Vagina (tissue), 2 donors: ENCODE measurements around the gene RNF115. TPM values are rescaled to one million over a fixed set of nuclear protein-coding genes. Genes with fewer than 3 reads are reported as not detected.

Experiments
- DNase-seq, 2 donors: peaks; one replicate each; pipeline ENCODE4 v3.0.0-alpha.2; 2017; ENCODE audit errors: extremely low spot score in 2 of 2
- H3K27ac ChIP-seq: fragments of 200-600 bp; sonication (generic); one replicate; pipeline ENCODE4 v1.5.1; 2019
- H3K27me3 ChIP-seq: fragments of 200-600 bp; sonication (generic); one replicate; pipeline ENCODE4 v1.5.1; 2019
- H3K36me3 ChIP-seq, 2 donors: fragments of 200-600 bp; sonication (generic); one replicate each; pipeline ENCODE4 v1.5.1; 2017 to 2019
- H3K4me1 ChIP-seq: fragments of 200-600 bp; sonication (generic); one replicate; pipeline ENCODE4 v1.5.1; 2019
- H3K4me3 ChIP-seq, 2 donors: fragments of 200-600 bp; sonication (generic); 1 replicate in 1 of 2; 2 replicates in 1 of 2; pipeline ENCODE4 v1.5.1; 2016 to 2019
- H3K9me3 ChIP-seq: fragments of 200-600 bp; sonication (generic); one replicate; pipeline ENCODE4 v1.5.1; 2019
- CTCF ChIP-seq, 3 experiments: fragments of 450-650 bp in 2 of 3; fragments of 200-600 bp in 1 of 3; sonication (generic) in 1 of 3; IDR thresholded peaks; one replicate each; pipeline ENCODE4 v1.5.1; 2017 to 2019; ENCODE audit warnings: antibody characterized with exemption in 3 of 3, mild to moderate bottlenecking in 2 of 3, moderate library complexity in 2 of 3
- POLR2A ChIP-seq, 2 donors: fragments of 450-650 bp; IDR thresholded peaks; one replicate each; pipeline ENCODE4 v1.6.1; 2017; ENCODE audit warnings: antibody characterized with exemption in 2 of 2, mild to moderate bottlenecking in 2 of 2, moderate library complexity in 2 of 2
- POLR2AphosphoS5 ChIP-seq, 2 donors: sonication (generic); formaldehyde crosslinking; IDR thresholded peaks; one replicate each; pipeline ENCODE4 v1.9.0; 2017; ENCODE audit warnings: antibody characterized with exemption in 2 of 2, mild to moderate bottlenecking in 2 of 2, low read depth in 1 of 2; ENCODE audit not compliant: insufficient read depth in 1 of 2
- intact Hi-C: fragments of 100-400 bp; cut with DNase I; formaldehyde crosslinking; loops from one replicate; pipeline ENCODE4 v1.15.1; 2023
- total RNA-seq: library from RNA; depleted of rRNA; stranded (reverse); fragments of >200 nt; gene quantifications from one replicate; pipeline ENCODE4 v1.2.3, GENCODE V29; 2016

RNF115 gene
- total RNA-seq, 1 donor from 2014 or later = 16.2 TPM

- Histone ChIP-seq H3K27me3 (no peaks in the 10 kb centered on the region), H3K4me1 (no peaks in the 10 kb centered on the region), H3K27ac (no peak overlapping the region), H3K9me3 (no peaks in the 10 kb centered on the region), H3K4me3 (no peak overlapping the region), H3K36me3 (no peaks in the 10 kb centered on the region)
- intact Hi-C loops = no loop called here
- TF ChIP-seq POLR2A (IDR thresholded peaks at IDR 0.05) (no peak), CTCF (IDR thresholded peaks at IDR 0.05) (no peak)
- no peak for DNase-seq
Observed at GRCh38 chr1:145702052-145702451, 121.8 kb downstream of the RNF115 start.

GRCh38 chr1:145701306-145701862 lies 122.5 kb downstream of the RNF115 start:
- DNase-seq = no peak
- intact Hi-C loops = no loop called here
- Histone ChIP-seq H3K4me1 (no peaks in the 10 kb centered on the region), H3K9me3 (no peaks in the 10 kb centered on the region), H3K4me3 (no peak overlapping the region), H3K27me3 (no peaks in the 10 kb centered on the region), H3K27ac (no peak overlapping the region), H3K36me3 (no peaks in the 10 kb centered on the region)
- TF ChIP-seq POLR2AphosphoS5 (IDR thresholded peaks at IDR 0.05; ENCODE audit: insufficient read depth in 1 of 2, low read depth in 1 of 2) (no peak), CTCF (IDR thresholded peaks at IDR 0.05) (no peak), POLR2A (IDR thresholded peaks at IDR 0.05) (no peak)

- intact Hi-C loops = no loop called here
- no peak for DNase-seq
- TF ChIP-seq CTCF (IDR thresholded peaks at IDR 0.05) (no peak), POLR2AphosphoS5 (IDR thresholded peaks at IDR 0.05; ENCODE audit: insufficient read depth in 1 of 2, low read depth in 1 of 2) (no peak)
Observed at GRCh38 chr1:145696630-145696960, 127.3 kb downstream of the RNF115 start.

GRCh38 chr1:145695821-145696629 lies 127.9 kb downstream of the RNF115 start:
- TF ChIP-seq POLR2AphosphoS5 (IDR thresholded peaks at IDR 0.05; ENCODE audit: insufficient read depth in 1 of 2, low read depth in 1 of 2) = no peak
- no peak for TF ChIP-seq POLR2A (IDR thresholded peaks at IDR 0.05)
- no peak for TF ChIP-seq CTCF (IDR thresholded peaks at IDR 0.05)
- Histone ChIP-seq H3K36me3 (no peaks in the 10 kb centered on the region), H3K4me3 (no peak overlapping the region), H3K4me1 (peaks cover 2% of the 10 kb centered on the region), H3K9me3 (no peaks in the 10 kb centered on the region), H3K27me3 (no peaks in the 10 kb centered on the region), H3K27ac (no peak overlapping the region)
- DNase-seq = no peak
- intact Hi-C loops = no loop called here

More at GRCh38 chr1:145696630-145696960, 127.3 kb downstream of the RNF115 start:
- H3K27ac ChIP-seq = no peak overlapping the region
- H3K4me3 ChIP-seq = no peak overlapping the region
- H3K36me3 ChIP-seq = no peaks in the 10 kb centered on the region
- no peaks in the 10 kb centered on the region for H3K9me3 ChIP-seq
- no peaks in the 10 kb centered on the region for H3K4me1 ChIP-seq
- H3K27me3 ChIP-seq = no peaks in the 10 kb centered on the region

GRCh38 chr1:145692785-145693443 lies 131.0 kb downstream of the RNF115 start:
- TF ChIP-seq POLR2A (IDR thresholded peaks at IDR 0.05) (no peak), CTCF (IDR thresholded peaks at IDR 0.05) (no peak), POLR2AphosphoS5 (IDR thresholded peaks at IDR 0.05; ENCODE audit: insufficient read depth in 1 of 2, low read depth in 1 of 2) (no peak)
- no peaks in the 10 kb centered on the region for H3K27me3 ChIP-seq
- no peaks in the 10 kb centered on the region for H3K36me3 ChIP-seq
- no peaks in the 10 kb centered on the region for H3K9me3 ChIP-seq
- intact Hi-C loops = no loop called here
- DNase-seq = no peak
- no peak overlapping the region for H3K4me3 ChIP-seq
- no peak overlapping the region for H3K27ac ChIP-seq
- H3K4me1 ChIP-seq = peaks cover 7% of the 10 kb centered on the region
